A549 (cell line): ENCODE results near the gene PARP1.

ENCODE experiments used
- EP300 ChIP-seq, 2 experiments: fragments of >200 bp; sonication (Bioruptor Twin); formaldehyde crosslinking; IDR thresholded peaks; 2 replicates in 1 of 2; 3 replicates in 1 of 2; pipeline ENCODE4 v1.6.1; 2016 to 2017
- JUNB ChIP-seq: fragments of >200 bp; sonication (Bioruptor Twin); formaldehyde crosslinking; IDR thresholded peaks from 2 replicates; pipeline ENCODE4 v1.6.1; 2016
- NPAS2 ChIP-seq: fragments of 250-450 bp; sonication (Bioruptor Pico); IDR thresholded peaks from 2 replicates; pipeline ENCODE4 v1.8.0; 2022; ENCODE audit warnings: mild to moderate bottlenecking, moderate library complexity, borderline replicate concordance
- POLR2A ChIP-seq: IDR thresholded peaks from 2 replicates; pipeline ENCODE4 v1.6.1; 2012; ENCODE audit warnings: mild to moderate bottlenecking, low read length
- TF ChIP-seq, protein P1 (sequence below): fragments of >200 bp; sonication (Bioruptor Twin); formaldehyde crosslinking; IDR thresholded peaks from 3 replicates; pipeline ENCODE4 v1.5.1; 2016
- TF ChIP-seq, protein P2 (sequence below): IDR thresholded peaks from 2 replicates; pipeline ENCODE4 v1.6.1; 2012
- TF ChIP-seq, protein P3 (sequence below): fragments of 200-600 bp; sonication (generic); IDR thresholded peaks from 2 replicates; pipeline ENCODE4 v1.6.1; 2016; ENCODE audit warnings: antibody characterized with exemption, mild to moderate bottlenecking, moderate library complexity
- TF ChIP-seq, protein P4 (sequence below): fragments of 450-650 bp; IDR thresholded peaks from 2 replicates; pipeline ENCODE4 v1.6.1; 2014; ENCODE audit warnings: antibody characterized with exemption

DNA sequence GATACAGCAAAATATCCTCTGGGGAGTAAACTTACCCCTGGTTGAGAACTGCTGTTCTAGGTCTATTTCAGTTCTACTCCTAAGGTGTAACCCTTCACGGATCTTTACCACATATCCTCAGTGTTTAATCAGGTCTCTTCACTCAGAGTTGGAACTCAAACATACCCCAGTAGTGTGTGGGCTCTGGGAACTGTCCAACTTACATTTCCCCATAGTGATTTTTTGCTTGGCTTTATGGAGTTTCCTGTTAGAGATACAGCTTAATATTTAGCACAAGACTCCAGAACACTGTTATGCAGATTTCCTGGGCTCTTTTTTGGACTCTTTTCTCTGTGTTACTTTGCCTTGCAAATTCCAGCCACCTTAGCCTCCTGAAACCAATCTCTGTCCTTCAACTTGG is 72.2 kb downstream of the PARP1 start:
- TF ChIP-seq POLR2A (no peak), JUNB (no peak), NPAS2 (CRISPR knock-in tag) (no peak), EP300 (IDR thresholded peaks at IDR 0.05) (no peak)
- TF ChIP-seq, protein P1, sequence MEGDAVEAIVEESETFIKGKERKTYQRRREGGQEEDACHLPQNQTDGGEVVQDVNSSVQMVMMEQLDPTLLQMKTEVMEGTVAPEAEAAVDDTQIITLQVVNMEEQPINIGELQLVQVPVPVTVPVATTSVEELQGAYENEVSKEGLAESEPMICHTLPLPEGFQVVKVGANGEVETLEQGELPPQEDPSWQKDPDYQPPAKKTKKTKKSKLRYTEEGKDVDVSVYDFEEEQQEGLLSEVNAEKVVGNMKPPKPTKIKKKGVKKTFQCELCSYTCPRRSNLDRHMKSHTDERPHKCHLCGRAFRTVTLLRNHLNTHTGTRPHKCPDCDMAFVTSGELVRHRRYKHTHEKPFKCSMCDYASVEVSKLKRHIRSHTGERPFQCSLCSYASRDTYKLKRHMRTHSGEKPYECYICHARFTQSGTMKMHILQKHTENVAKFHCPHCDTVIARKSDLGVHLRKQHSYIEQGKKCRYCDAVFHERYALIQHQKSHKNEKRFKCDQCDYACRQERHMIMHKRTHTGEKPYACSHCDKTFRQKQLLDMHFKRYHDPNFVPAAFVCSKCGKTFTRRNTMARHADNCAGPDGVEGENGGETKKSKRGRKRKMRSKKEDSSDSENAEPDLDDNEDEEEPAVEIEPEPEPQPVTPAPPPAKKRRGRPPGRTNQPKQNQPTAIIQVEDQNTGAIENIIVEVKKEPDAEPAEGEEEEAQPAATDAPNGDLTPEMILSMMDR: no peak
- TF ChIP-seq, protein P2, sequence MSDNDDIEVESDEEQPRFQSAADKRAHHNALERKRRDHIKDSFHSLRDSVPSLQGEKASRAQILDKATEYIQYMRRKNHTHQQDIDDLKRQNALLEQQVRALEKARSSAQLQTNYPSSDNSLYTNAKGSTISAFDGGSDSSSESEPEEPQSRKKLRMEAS: no peak
- TF ChIP-seq, protein P3, sequence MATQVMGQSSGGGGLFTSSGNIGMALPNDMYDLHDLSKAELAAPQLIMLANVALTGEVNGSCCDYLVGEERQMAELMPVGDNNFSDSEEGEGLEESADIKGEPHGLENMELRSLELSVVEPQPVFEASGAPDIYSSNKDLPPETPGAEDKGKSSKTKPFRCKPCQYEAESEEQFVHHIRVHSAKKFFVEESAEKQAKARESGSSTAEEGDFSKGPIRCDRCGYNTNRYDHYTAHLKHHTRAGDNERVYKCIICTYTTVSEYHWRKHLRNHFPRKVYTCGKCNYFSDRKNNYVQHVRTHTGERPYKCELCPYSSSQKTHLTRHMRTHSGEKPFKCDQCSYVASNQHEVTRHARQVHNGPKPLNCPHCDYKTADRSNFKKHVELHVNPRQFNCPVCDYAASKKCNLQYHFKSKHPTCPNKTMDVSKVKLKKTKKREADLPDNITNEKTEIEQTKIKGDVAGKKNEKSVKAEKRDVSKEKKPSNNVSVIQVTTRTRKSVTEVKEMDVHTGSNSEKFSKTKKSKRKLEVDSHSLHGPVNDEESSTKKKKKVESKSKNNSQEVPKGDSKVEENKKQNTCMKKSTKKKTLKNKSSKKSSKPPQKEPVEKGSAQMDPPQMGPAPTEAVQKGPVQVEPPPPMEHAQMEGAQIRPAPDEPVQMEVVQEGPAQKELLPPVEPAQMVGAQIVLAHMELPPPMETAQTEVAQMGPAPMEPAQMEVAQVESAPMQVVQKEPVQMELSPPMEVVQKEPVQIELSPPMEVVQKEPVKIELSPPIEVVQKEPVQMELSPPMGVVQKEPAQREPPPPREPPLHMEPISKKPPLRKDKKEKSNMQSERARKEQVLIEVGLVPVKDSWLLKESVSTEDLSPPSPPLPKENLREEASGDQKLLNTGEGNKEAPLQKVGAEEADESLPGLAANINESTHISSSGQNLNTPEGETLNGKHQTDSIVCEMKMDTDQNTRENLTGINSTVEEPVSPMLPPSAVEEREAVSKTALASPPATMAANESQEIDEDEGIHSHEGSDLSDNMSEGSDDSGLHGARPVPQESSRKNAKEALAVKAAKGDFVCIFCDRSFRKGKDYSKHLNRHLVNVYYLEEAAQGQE: no peak
- TF ChIP-seq, protein P4, sequence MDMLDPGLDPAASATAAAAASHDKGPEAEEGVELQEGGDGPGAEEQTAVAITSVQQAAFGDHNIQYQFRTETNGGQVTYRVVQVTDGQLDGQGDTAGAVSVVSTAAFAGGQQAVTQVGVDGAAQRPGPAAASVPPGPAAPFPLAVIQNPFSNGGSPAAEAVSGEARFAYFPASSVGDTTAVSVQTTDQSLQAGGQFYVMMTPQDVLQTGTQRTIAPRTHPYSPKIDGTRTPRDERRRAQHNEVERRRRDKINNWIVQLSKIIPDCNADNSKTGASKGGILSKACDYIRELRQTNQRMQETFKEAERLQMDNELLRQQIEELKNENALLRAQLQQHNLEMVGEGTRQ: no peak
